ENCODE data around the gene DLGAP4. TPM values are rescaled to one million over a fixed set of nuclear protein-coding genes. Genes with fewer than 3 reads are reported as not detected.

DLGAP4 gene
- polyA plus RNA-seq, 1 donor (not counting 4 experiments of a cell fraction or from before 2014, with no cell fraction given) = 9.6 TPM

GRCh38 chr20:36372666-36373065, 66.5 kb downstream of the DLGAP4 start:
- Histone ChIP-seq H3K27me3 (ENCODE audit: control insufficient read depth, extremely low read depth, insufficient read depth, low read length) (peaks cover 9% of the 10 kb centered on the region), H3K4me2 (ENCODE audit: control insufficient read depth, extremely low read depth, insufficient read depth, low read depth, low read length) (no peak overlapping the region), H3K4me1 (ENCODE audit: control insufficient read depth, extremely low read depth, insufficient read depth, low read length) (no peaks in the 10 kb centered on the region), H2AFZ (ENCODE audit: control insufficient read depth, low read length) (no peak overlapping the region), H3K27ac (ENCODE audit: control insufficient read depth, insufficient read depth, low read length) (no peak overlapping the region), H3K9ac (ENCODE audit: control insufficient read depth, extremely low read depth, insufficient read depth, low read length) (no peak overlapping the region), H4K20me1 (ENCODE audit: control insufficient read depth, extremely low read depth, insufficient read depth, low read length) (no peaks in the 10 kb centered on the region), H3K4me3 (ENCODE audit: control insufficient read depth in 2 of 3, extremely low read depth in 1 of 3, insufficient read depth in 2 of 3, low read depth in 1 of 3, low read length in 3 of 3) (no peak overlapping the region), H3K9me3 (ENCODE audit: control insufficient read depth, low read depth, low read length) (no peaks in the 10 kb centered on the region), H3K9me1 (ENCODE audit: control insufficient read depth, extremely low read depth, insufficient read depth, low read length) (no peaks in the 10 kb centered on the region), H3K36me3 (ENCODE audit: control insufficient read depth in 2 of 2, extremely low read depth in 1 of 2, insufficient read depth in 2 of 2, low read length in 2 of 2) (no peaks in the 10 kb centered on the region), H3K79me2 (ENCODE audit: control insufficient read depth, insufficient read depth, low read length) (no peaks in the 10 kb centered on the region)
- dilution Hi-C loops (cut with MboI; ENCODE audit: extremely low pct_ligation_motif_present, low sequenced_read_pairs) = no loop called here
- DNase-seq (ENCODE audit: low read depth, low spot score) (no peak), FAIRE-seq (no peak)
- TF ChIP-seq EZH2 (IDR thresholded peaks at IDR 0.05; ENCODE audit: low read length) (no peak), CTCF (optimal IDR thresholded peaks at IDR 0.05 in 1 of 3, IDR thresholded peaks at IDR 0.05 in 1 of 3, conservative IDR thresholded peaks at IDR 0.05 in 1 of 3; ENCODE audit: extremely low read depth in 1 of 3, insufficient read depth in 2 of 3, low read length in 3 of 3) (no peak)

- no peak overlapping the region for H3K27ac ChIP-seq (ENCODE audit: control insufficient read depth, insufficient read depth, low read length)
- DNase-seq (ENCODE audit: low read depth, low spot score) (no peak), FAIRE-seq (no peak)
- H3K9me1 ChIP-seq (ENCODE audit: control insufficient read depth, extremely low read depth, insufficient read depth, low read length) = no peaks in the 10 kb centered on the region
- no peaks in the 10 kb centered on the region for H3K4me1 ChIP-seq (ENCODE audit: control insufficient read depth, extremely low read depth, insufficient read depth, low read length)
- peaks cover 9% of the 10 kb centered on the region for H3K27me3 ChIP-seq (ENCODE audit: control insufficient read depth, extremely low read depth, insufficient read depth, low read length)
- no peak overlapping the region for H3K4me2 ChIP-seq (ENCODE audit: control insufficient read depth, extremely low read depth, insufficient read depth, low read depth, low read length)
- no peaks in the 10 kb centered on the region for H4K20me1 ChIP-seq (ENCODE audit: control insufficient read depth, extremely low read depth, insufficient read depth, low read length)
- H3K9ac ChIP-seq (ENCODE audit: control insufficient read depth, extremely low read depth, insufficient read depth, low read length) = no peak overlapping the region
- dilution Hi-C loops (cut with MboI; ENCODE audit: extremely low pct_ligation_motif_present, low sequenced_read_pairs) = no loop called here
- TF ChIP-seq EZH2 (IDR thresholded peaks at IDR 0.05; ENCODE audit: low read length) = no peak
- no peak for TF ChIP-seq CTCF (optimal IDR thresholded peaks at IDR 0.05 in 1 of 3, IDR thresholded peaks at IDR 0.05 in 1 of 3, conservative IDR thresholded peaks at IDR 0.05 in 1 of 3; ENCODE audit: extremely low read depth in 1 of 3, insufficient read depth in 2 of 3, low read length in 3 of 3)
- H2AFZ ChIP-seq (ENCODE audit: control insufficient read depth, low read length) = no peak overlapping the region
- no peaks in the 10 kb centered on the region for H3K36me3 ChIP-seq (ENCODE audit: control insufficient read depth in 2 of 2, extremely low read depth in 1 of 2, insufficient read depth in 2 of 2, low read length in 2 of 2)
- H3K9me3 ChIP-seq (ENCODE audit: control insufficient read depth, low read depth, low read length) = no peaks in the 10 kb centered on the region
- H3K4me3 ChIP-seq (ENCODE audit: control insufficient read depth in 2 of 3, extremely low read depth in 1 of 3, insufficient read depth in 2 of 3, low read depth in 1 of 3, low read length in 3 of 3) = no peak overlapping the region
- H3K79me2 ChIP-seq (ENCODE audit: control insufficient read depth, insufficient read depth, low read length) = no peaks in the 10 kb centered on the region
Observed at GRCh38 chr20:36373089-36373488, 67.0 kb downstream of the DLGAP4 start.
